IMR-90 (cell line): ENCODE data around the gene SLC26A8. TPM values are rescaled to one million over a fixed set of nuclear protein-coding genes. Genes with fewer than 3 reads are reported as not detected.

Source experiments
- ATAC-seq: fragments of 200-7000 bp; cut with Tn5 transposase; 2 replicates; pipeline ENCODE4 v1.9.1; 2020; ENCODE audit warnings: low read depth, mild to moderate bottlenecking, moderate library complexity
- BruUV-seq: library from RNA; stranded (reverse); fragments of 400-500 nt; replicated peaks from 2 replicates; lab custom pipeline; 2021; lab: Mats Ljungman, UMichigan
- CTCF ChIA-PET: fragments of 300-600 bp; formaldehyde crosslinking; extraction: SDS; loops from one replicate; lab custom pipeline; 2021; ENCODE audit warnings: antibody characterized with exemption; lab: Yijun Ruan, JAX
- POLR2A ChIA-PET: fragments of 300-600 bp; sonication (Branson Sonifier 250); formaldehyde crosslinking; loops from one replicate; lab custom pipeline; 2022; ENCODE audit warnings: antibody characterized with exemption; ENCODE audit not compliant: unreplicated experiment; lab: Charles Lee
- DNase-seq: peaks from one replicate; pipeline ENCODE4 v3.0.0; 2013
- H2AFZ ChIP-seq: replicated peaks from 2 replicates; pipeline ENCODE3; 2013; ENCODE audit warnings: low read length, mild to moderate bottlenecking; ENCODE audit not compliant: poor library complexity
- H2AK5ac ChIP-seq: 2 replicates; pipeline ENCODE4 v1.6.1; 2013; ENCODE audit warnings: low read depth, low read length, inconsistent platforms
- H2AK9ac ChIP-seq: replicated peaks from 2 replicates; pipeline ENCODE3; 2013; ENCODE audit warnings: mild to moderate bottlenecking, low read depth, low read length, moderate library complexity; ENCODE audit not compliant: poor library complexity
- H2BK120ac ChIP-seq: 2 replicates; pipeline ENCODE4 v1.6.1; 2013; ENCODE audit warnings: low read depth, low read length, inconsistent platforms
- H2BK15ac ChIP-seq: 3 replicates; pipeline ENCODE4 v1.6.1; 2013; ENCODE audit warnings: low read depth, low read length, inconsistent platforms
- H2BK20ac ChIP-seq: 2 replicates; pipeline ENCODE4 v1.6.1; 2013; ENCODE audit warnings: low read depth, mild to moderate bottlenecking, inconsistent platforms, low read length, moderate library complexity
- H2BK5ac ChIP-seq: 2 replicates; pipeline ENCODE4 v1.6.1; 2013; ENCODE audit warnings: mild to moderate bottlenecking, low read depth, low read length, inconsistent platforms; ENCODE audit not compliant: poor library complexity, severe bottlenecking
- H3K14ac ChIP-seq: replicated peaks from 2 replicates; pipeline ENCODE4 v1.6.1; 2013; ENCODE audit warnings: low read depth, low read length, inconsistent platforms
- H3K18ac ChIP-seq: 2 replicates; pipeline ENCODE4 v1.6.1; 2013; ENCODE audit warnings: low read depth, low read length, control low read depth
- H3K23ac ChIP-seq: 2 replicates; pipeline ENCODE4 v1.6.1; 2013; ENCODE audit warnings: low read depth, low read length, inconsistent platforms
- H3K27ac ChIP-seq: 2 replicates; pipeline ENCODE4 v1.5.1; 2013; ENCODE audit warnings: mild to moderate bottlenecking, control low read depth, low read length; ENCODE audit not compliant: insufficient read depth
- H3K27me3 ChIP-seq: 2 replicates; pipeline ENCODE4 v1.6.1; 2013; ENCODE audit warnings: low read length; ENCODE audit not compliant: control insufficient read depth, insufficient read depth
- H3K36me3 ChIP-seq: 2 replicates; pipeline ENCODE4 v1.6.1; 2013; ENCODE audit warnings: low read length, mixed read lengths; ENCODE audit not compliant: control insufficient read depth, insufficient read depth
- H3K4ac ChIP-seq: 2 replicates; pipeline ENCODE4 v1.6.1; 2013; ENCODE audit warnings: low read depth, low read length, inconsistent platforms
- H3K4me1 ChIP-seq: 2 replicates; pipeline ENCODE4 v1.6.1; 2013; ENCODE audit warnings: low read length, mixed read lengths; ENCODE audit not compliant: control insufficient read depth, insufficient read depth
- H3K4me2 ChIP-seq: 2 replicates; pipeline ENCODE4 v1.6.1; 2013; ENCODE audit warnings: low read depth, mild to moderate bottlenecking, control low read depth, low read length, moderate library complexity
- H3K4me3 ChIP-seq: 2 replicates; pipeline ENCODE4 v1.5.1; 2013; ENCODE audit warnings: low read depth, mild to moderate bottlenecking, control low read depth, low read length, moderate library complexity; ENCODE audit not compliant: insufficient read depth
- H3K56ac ChIP-seq: 2 replicates; pipeline ENCODE4 v1.6.1; 2013; ENCODE audit warnings: low read length, inconsistent platforms; ENCODE audit not compliant: insufficient read depth; ENCODE audit errors: extremely low read depth
- H3K79me1 ChIP-seq, 2 experiments: 2 replicates each; pipeline ENCODE4 v1.6.1; 2013; ENCODE audit warnings: low read length in 2 of 2, inconsistent platforms in 1 of 2, low read depth in 1 of 2
- H3K9ac ChIP-seq: 2 replicates; pipeline ENCODE4 v1.6.1; 2013; ENCODE audit warnings: low read depth, low read length, control low read depth
- H3K9me1 ChIP-seq: 2 replicates; pipeline ENCODE4 v1.6.1; 2013; ENCODE audit warnings: low read length, inconsistent platforms; ENCODE audit not compliant: insufficient read depth
- H3K9me3 ChIP-seq: 2 replicates; pipeline ENCODE4 v1.6.1; 2013; ENCODE audit warnings: low read length; ENCODE audit not compliant: control insufficient read depth, insufficient read depth
- H4K20me1 ChIP-seq: 2 replicates; pipeline ENCODE4 v1.6.1; 2013; ENCODE audit warnings: low read length, inconsistent platforms; ENCODE audit not compliant: insufficient read depth
- H4K5ac ChIP-seq: 2 replicates; pipeline ENCODE4 v1.6.1; 2013; ENCODE audit warnings: mild to moderate bottlenecking, low read depth, low read length, control low read depth
- H4K8ac ChIP-seq, 2 experiments: 2 replicates each; pipeline ENCODE4 v1.6.1; 2013; ENCODE audit warnings: low read depth in 2 of 2, low read length in 2 of 2, control low read depth in 1 of 2, inconsistent platforms in 1 of 2
- H4K91ac ChIP-seq: 2 replicates; pipeline ENCODE4 v1.6.1; 2013; ENCODE audit warnings: low read depth, low read length, inconsistent platforms; ENCODE audit not compliant: insufficient read depth
- BHLHE40 ChIP-seq: fragments of 150-350 bp; IDR thresholded peaks from 2 replicates; pipeline ENCODE4 v1.6.1; 2016; ENCODE audit warnings: mild to moderate bottlenecking, low read depth, low read length
- CTCF ChIP-seq: conservative IDR thresholded peaks from 2 replicates; pipeline ENCODE4 v1.5.1; 2012; ENCODE audit warnings: mild to moderate bottlenecking, low read depth, low read length, improper control_type of control experiment
- POLR2A ChIP-seq: IDR thresholded peaks from 2 replicates; pipeline ENCODE4 v1.6.1; 2012; ENCODE audit warnings: mild to moderate bottlenecking, low read depth, low read length
- RAD21 ChIP-seq: IDR thresholded peaks from 2 replicates; pipeline ENCODE4 v1.6.1; 2012; ENCODE audit warnings: low read length, improper control_type of control experiment
- RFX5 ChIP-seq: IDR thresholded peaks from 2 replicates; pipeline ENCODE4 v1.8.0; 2012; ENCODE audit warnings: low read depth, mild to moderate bottlenecking, low read length, moderate library complexity
- SMC3 ChIP-seq: fragments of 150-350 bp; IDR thresholded peaks from 2 replicates; pipeline ENCODE4 v1.6.1; 2016; ENCODE audit warnings: low read depth, mild to moderate bottlenecking, antibody characterized with exemption, low read length, moderate library complexity
- USF2 ChIP-seq: fragments of 150-350 bp; IDR thresholded peaks from 2 replicates; pipeline ENCODE4 v1.6.1; 2017; ENCODE audit warnings: mild to moderate bottlenecking, antibody characterized with exemption, low read length, low read depth
- WGBS, 2 experiments: methylation state at CpG; one replicate each; pipeline versions ENCODE4 v1.1.5 to v1.1.7; 2013; ENCODE audit warnings: missing lambda C conversion rate in 2 of 2; ENCODE audit not compliant: insufficient read length in 1 of 2; ENCODE audit errors: extremely low coverage in 2 of 2; 5-methylcytosine and 5-hydroxymethylcytosine counted together
- dilution Hi-C: fragments of 300-500 bp; cut with HindIII; formaldehyde crosslinking; loops from one replicate; pipeline ENCODE4 v1.14.3; 2018; ENCODE audit warnings: low sequenced_read_pairs; ENCODE audit not compliant: unreplicated experiment
- in situ Hi-C: fragments of 300-500 bp; cut with MboI; formaldehyde crosslinking; loops from 3 replicates; pipeline ENCODE4 v1.14.3; 2019; ENCODE audit warnings: low sequenced_read_pairs, inconsistent platforms, mixed read lengths
- intact Hi-C: fragments of 100-400 bp; cut with micrococcal nuclease; formaldehyde crosslinking; loops from 2 replicates; pipeline ENCODE4 v1.10.0; 2022
- polyA plus RNA-seq, 3 experiments: library from polyadenylated mRNA; depleted of rRNA; stranded (reverse); fragments of >200 nt; gene quantifications; 2 replicates each; pipeline ENCODE4 v1.2.3, GENCODE V29; 2012; ENCODE audit warnings: low replicate concordance in 1 of 3
- total RNA-seq: library from RNA; depleted of rRNA; stranded (reverse); fragments of >200 nt; gene quantifications from 2 replicates; pipeline ENCODE4 v1.2.3, GENCODE V29; 2012

SLC26A8 gene
- total and polyA plus RNA-seq, 2 of the 4 experiments (the other 2 are of a cell fraction) = 0.07 TPM; not detected in 1

GRCh38 chr6:35914536-35914935, 109.9 kb downstream of the SLC26A8 start:
- no TSS peak for BruUV-seq
- WGBS, 2 experiments = 100% methylated on average over 2 of the region's 6 CpGs; no CpG with 5 or more reads in 1 of the 2 experiments

More at GRCh38 chr6:35914536-35914935, 109.9 kb downstream of the SLC26A8 start:
- DNase-seq = no peak
- intact Hi-C loops (loop anchor here (10.0 kb wide), 1 partner anchor 180 kb away; no protein-coding TSS in a partner anchor), in situ Hi-C loops (no loop called here), dilution Hi-C loops (no loop called here)
- no peak overlapping the region for H2BK20ac ChIP-seq
- H2BK5ac ChIP-seq = no peak overlapping the region
- H3K14ac ChIP-seq = no peak overlapping the region
- no peak for TF ChIP-seq SMC3
- TF ChIP-seq BHLHE40 = no peak
- TF ChIP-seq RFX5 = no peak
- TF ChIP-seq RAD21 = no peak
- TF ChIP-seq POLR2A = no peak
- TF ChIP-seq USF2 = no peak
- TF ChIP-seq CTCF = no peak
- H3K4me1 ChIP-seq = peaks cover 3% of the 10 kb centered on the region; the same call in 1 of the 2 replicates
- ATAC-seq = no peak
- no peaks in the 10 kb centered on the region for H3K9me1 ChIP-seq
- POLR2A ChIA-PET = no interaction called here
- H4K8ac ChIP-seq = no peak overlapping the region
- H3K56ac ChIP-seq = no peak overlapping the region
- no peak overlapping the region for H2AK5ac ChIP-seq
- peaks cover 15% of the 10 kb centered on the region for H3K36me3 ChIP-seq
- no peak overlapping the region for H2AK9ac ChIP-seq
- H3K4me3 ChIP-seq = no peak overlapping the region
- no peak overlapping the region for H3K4ac ChIP-seq
- H3K79me1 ChIP-seq = peaks cover 13 to 58% of the 10 kb centered on the region in 2 experiments; a peak in 3 of 4 replicates
- CTCF ChIA-PET = no interaction called here
- H2AFZ ChIP-seq = no peak overlapping the region
- H4K91ac ChIP-seq = no peak overlapping the region
- no peak overlapping the region for H3K27ac ChIP-seq
- no peak overlapping the region for H2BK15ac ChIP-seq
- no peak overlapping the region for H3K9ac ChIP-seq
- H2BK120ac ChIP-seq = no peak overlapping the region
- peaks cover 5% of the 10 kb centered on the region for H4K20me1 ChIP-seq
- H3K9me3 ChIP-seq = peaks cover 2% of the 10 kb centered on the region; the same call in 1 of the 2 replicates
- H3K4me2 ChIP-seq = no peak overlapping the region
- no peak overlapping the region for H3K23ac ChIP-seq
- H3K18ac ChIP-seq = no peak overlapping the region
- no peak overlapping the region for H4K5ac ChIP-seq
- no peaks in the 10 kb centered on the region for H3K27me3 ChIP-seq
